K562 (cell line): ENCODE measurements around the gene KMO. TPM values are rescaled to one million over a fixed set of nuclear protein-coding genes. Genes with fewer than 3 reads are reported as not detected.

Source experiments
- ZBTB49 ChIP-seq: sonication (generic); formaldehyde crosslinking; IDR thresholded peaks from 2 replicates; pipeline ENCODE4 v1.8.0; 2022; ENCODE audit warnings: missing genetic modification reagents, mild to moderate bottlenecking, borderline replicate concordance
- ZBTB5 ChIP-seq: fragments of 450-650 bp; IDR thresholded peaks from 2 replicates; pipeline ENCODE4 v1.6.1; 2017; ENCODE audit warnings: antibody characterized with exemption
- ZKSCAN1 ChIP-seq: fragments of 150-350 bp; IDR thresholded peaks from 2 replicates; pipeline ENCODE4 v1.6.1; 2016; ENCODE audit warnings: low read depth, low read length
- ZNF347 ChIP-seq: fragments of 450-650 bp; formaldehyde crosslinking; IDR thresholded peaks from 2 replicates; pipeline ENCODE4 v1.4.0; 2020; ENCODE audit warnings: low read depth, mild to moderate bottlenecking, moderate library complexity
- ZNF407 ChIP-seq: fragments of 450-650 bp; IDR thresholded peaks from 2 replicates; pipeline ENCODE4 v1.6.1; 2016; ENCODE audit warnings: low read depth
- polyA plus RNA-seq, 8 experiments: library from polyadenylated mRNA; depleted of rRNA in 4 of 8; stranded (reverse) in 5 of 8; unstranded in 3 of 8; fragments of >200 nt; fragmentation: Nextera tagmentation in 2 of 8; fragmentation: Illumina TruSeq in 1 of 8; extraction: Ambion mirVana in 2 of 8; extraction: Trizol in 1 of 8; gene quantifications; 2 replicates each; pipeline versions ENCODE4 v1.2.1 to v1.2.3, GENCODE V29; 2011 to 2014; ENCODE audit warnings: inconsistent platforms in 1 of 8, missing spikeins in 1 of 8
- total RNA-seq, 7 experiments: library from RNA; depleted of rRNA in 6 of 7; stranded (reverse); fragments of >200 nt in 6 of 7; fragmentation: Illumina TruSeq in 2 of 7; extraction: Trizol in 2 of 7; gene quantifications; 2 replicates each; pipeline versions ENCODE4 v1.2.1 to v1.2.3, GENCODE V29; 2011 to 2021; ENCODE audit warnings: low replicate concordance in 1 of 7

KMO gene
- total and polyA plus RNA-seq, 9 of the 15 experiments (the other 6 are each of a cell fraction or from before 2014, with no cell fraction given), result 0.01 to 0.11 (median 0.01) TPM; not detected in 6

- TF ChIP-seq ZNF407 (no peak), ZKSCAN1 (no peak), ZBTB5 (no peak), ZNF347 (no peak), ZBTB49 (CRISPR knock-in tag) (no peak)
Measured at GRCh38 chr1:241507189-241507863, 24.9 kb upstream of the KMO start (continued).
